ENCODE data around the gene FNIP2. TPM values are rescaled to one million over a fixed set of nuclear protein-coding genes. Genes with fewer than 3 reads are reported as not detected.

FNIP2 gene
- total and polyA plus RNA-seq, 9 of the 15 experiments (the other 6 are each of a cell fraction or from before 2014, with no cell fraction given), result 1.7 to 15.5 (median 8.3) TPM

GRCh38 chr4:158825433-158826036, 56.7 kb downstream of the FNIP2 start (continued):
- TF ChIP-seq, protein P1, sequence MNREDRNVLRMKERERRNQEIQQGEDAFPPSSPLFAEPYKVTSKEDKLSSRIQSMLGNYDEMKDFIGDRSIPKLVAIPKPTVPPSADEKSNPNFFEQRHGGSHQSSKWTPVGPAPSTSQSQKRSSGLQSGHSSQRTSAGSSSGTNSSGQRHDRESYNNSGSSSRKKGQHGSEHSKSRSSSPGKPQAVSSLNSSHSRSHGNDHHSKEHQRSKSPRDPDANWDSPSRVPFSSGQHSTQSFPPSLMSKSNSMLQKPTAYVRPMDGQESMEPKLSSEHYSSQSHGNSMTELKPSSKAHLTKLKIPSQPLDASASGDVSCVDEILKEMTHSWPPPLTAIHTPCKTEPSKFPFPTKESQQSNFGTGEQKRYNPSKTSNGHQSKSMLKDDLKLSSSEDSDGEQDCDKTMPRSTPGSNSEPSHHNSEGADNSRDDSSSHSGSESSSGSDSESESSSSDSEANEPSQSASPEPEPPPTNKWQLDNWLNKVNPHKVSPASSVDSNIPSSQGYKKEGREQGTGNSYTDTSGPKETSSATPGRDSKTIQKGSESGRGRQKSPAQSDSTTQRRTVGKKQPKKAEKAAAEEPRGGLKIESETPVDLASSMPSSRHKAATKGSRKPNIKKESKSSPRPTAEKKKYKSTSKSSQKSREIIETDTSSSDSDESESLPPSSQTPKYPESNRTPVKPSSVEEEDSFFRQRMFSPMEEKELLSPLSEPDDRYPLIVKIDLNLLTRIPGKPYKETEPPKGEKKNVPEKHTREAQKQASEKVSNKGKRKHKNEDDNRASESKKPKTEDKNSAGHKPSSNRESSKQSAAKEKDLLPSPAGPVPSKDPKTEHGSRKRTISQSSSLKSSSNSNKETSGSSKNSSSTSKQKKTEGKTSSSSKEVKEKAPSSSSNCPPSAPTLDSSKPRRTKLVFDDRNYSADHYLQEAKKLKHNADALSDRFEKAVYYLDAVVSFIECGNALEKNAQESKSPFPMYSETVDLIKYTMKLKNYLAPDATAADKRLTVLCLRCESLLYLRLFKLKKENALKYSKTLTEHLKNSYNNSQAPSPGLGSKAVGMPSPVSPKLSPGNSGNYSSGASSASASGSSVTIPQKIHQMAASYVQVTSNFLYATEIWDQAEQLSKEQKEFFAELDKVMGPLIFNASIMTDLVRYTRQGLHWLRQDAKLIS (CRISPR knock-in tag; IDR thresholded peaks at IDR 0.05), result no peak
- TF ChIP-seq PHF8 (IDR thresholded peaks at IDR 0.05; ENCODE audit: borderline replicate concordance, low read length), result no peak

DNA sequence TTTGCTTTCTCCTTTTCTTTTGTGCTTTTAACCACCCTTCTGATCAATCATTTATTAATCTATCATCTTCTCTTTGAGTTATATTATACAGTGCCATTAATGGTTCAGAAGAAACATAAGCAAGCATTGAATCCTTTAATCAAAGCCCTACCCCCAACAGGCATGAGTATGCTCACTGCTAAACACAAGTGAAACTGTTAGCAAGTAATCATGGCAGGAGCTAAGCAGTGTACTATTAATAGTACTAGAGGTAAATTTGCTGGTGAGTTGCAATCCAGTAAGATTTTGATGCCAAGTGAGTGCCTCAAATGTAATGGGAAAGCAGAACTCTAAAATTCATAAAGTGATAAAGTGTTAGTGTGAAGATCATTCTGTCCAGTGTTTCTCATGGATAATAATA, 57.2 kb downstream of the FNIP2 start:
- in situ Hi-C loops (cut with MboI) (no loop called here), intact Hi-C loops (cut with micrococcal nuclease) (loop anchor here (10.0 kb wide), 1 partner anchor 51 kb away; no protein-coding TSS in a partner anchor)
- H3K4me3 ChIP-seq, result no peak overlapping the region
- no peak overlapping the region for H2AFZ ChIP-seq (ENCODE audit: low read depth, low read length)
- no peaks in the 10 kb centered on the region for H3K27me3 ChIP-seq (ENCODE audit: control insufficient read depth in 2 of 2, insufficient read depth in 2 of 2, low read length in 2 of 2)
- POLR2A ChIA-PET, result interaction anchor here (0.6 to 1.7 kb wide), 6 partner anchors 10 to 372 kb away, joined by 3 to 4 read pairs (median 4); no protein-coding TSS in a partner anchor
- H4K20me1 ChIP-seq (replicated peaks; ENCODE audit: control insufficient read depth, insufficient read depth, low read length), result no peaks in the 10 kb centered on the region
- DNase-seq (ENCODE audit: extremely low read depth in 1 of 4, low spot score in 3 of 4), result no peak
- H3K4me1 ChIP-seq (replicated peaks in 1 of 2; ENCODE audit: control insufficient read depth in 2 of 2, insufficient read depth in 2 of 2, low read length in 2 of 2), result peaks cover 13 to 52% of the 10 kb centered on the region in 2 experiments; a peak in 4 of 5 replicates
- peaks cover 6% of the 10 kb centered on the region; the same call in 1 of the 3 replicates for H3K36me3 ChIP-seq (ENCODE audit: control insufficient read depth, insufficient read depth, low read length)
- no peak overlapping the region for H3K27ac ChIP-seq (ENCODE audit: extremely low read depth, low read depth, low read length)
- CTCF ChIA-PET (ENCODE audit: low intra/inter-chr PET ratio), result no interaction called here
- H3K79me2 ChIP-seq (ENCODE audit: control insufficient read depth, insufficient read depth, low read length), result no peaks in the 10 kb centered on the region; the same call in 2 of the 3 replicates
- no peak overlapping the region for H3K4me2 ChIP-seq (ENCODE audit: insufficient read depth, low read length)
- H3K9ac ChIP-seq (ENCODE audit: insufficient read depth in 1 of 2, low read depth in 2 of 2, low read length in 2 of 2), result no peak overlapping the region
- FAIRE-seq, result no peak
- H3K9me3 ChIP-seq (replicated peaks; ENCODE audit: control insufficient read depth, insufficient read depth, low read depth, low read length), result no peaks in the 10 kb centered on the region
- no TSS peak for BruUV-seq (replicated peaks)
- no peaks in the 10 kb centered on the region for H3K9me1 ChIP-seq (ENCODE audit: control insufficient read depth, insufficient read depth, low read length)
- no peak for ATAC-seq
- no peak for TF ChIP-seq TAF7 (tag; IDR thresholded peaks at IDR 0.05)
- no peak for TF ChIP-seq NFE2L1 (tag; IDR thresholded peaks at IDR 0.05; ENCODE audit: borderline replicate concordance, low read depth)
- TF ChIP-seq FOSL1 (tag; conservative IDR thresholded peaks at IDR 0.05), result no peak
- TF ChIP-seq RBM15 (IDR thresholded peaks at IDR 0.05; ENCODE audit: insufficient read depth, low read length), result no peak
- TF ChIP-seq RFX1 (IDR thresholded peaks at IDR 0.05), result no peak
- no peak for TF ChIP-seq NFIX (CRISPR knock-in tag; IDR thresholded peaks at IDR 0.05; ENCODE audit: low read depth)
- no peak for TF ChIP-seq HLTF (IDR thresholded peaks at IDR 0.05)
- TF ChIP-seq TARDBP (IDR thresholded peaks at IDR 0.05), result no peak
- no peak for TF ChIP-seq ZBTB12 (CRISPR knock-in tag; IDR thresholded peaks at IDR 0.05)
- TF ChIP-seq OTX1 (CRISPR knock-in tag; IDR thresholded peaks at IDR 0.05), result no peak
- no peak for TF ChIP-seq STAT6 (CRISPR knock-in tag; IDR thresholded peaks at IDR 0.05)

Data from K562 (cell line).